Peyer's patch (tissue), 4 donors: ENCODE data around the gene NUDT9.

Experiments used
- POLR2A ChIP-seq, 2 donors: fragments of 450-650 bp; IDR thresholded peaks; one replicate each; pipeline ENCODE4 v1.5.1; 2017; ENCODE audit warnings: antibody characterized with exemption in 2 of 2, mild to moderate bottlenecking in 2 of 2, moderate library complexity in 2 of 2
- TF ChIP-seq, protein P1 (sequence below), 6 experiments: fragments of 450-650 bp in 4 of 6; fragments of 200-600 bp in 2 of 6; sonication (generic) in 1 of 6; IDR thresholded peaks; one replicate each; pipeline ENCODE4 v1.5.1; 2017 to 2019; ENCODE audit warnings: antibody characterized with exemption in 6 of 6, mild to moderate bottlenecking in 3 of 6, moderate library complexity in 1 of 6

DNA sequence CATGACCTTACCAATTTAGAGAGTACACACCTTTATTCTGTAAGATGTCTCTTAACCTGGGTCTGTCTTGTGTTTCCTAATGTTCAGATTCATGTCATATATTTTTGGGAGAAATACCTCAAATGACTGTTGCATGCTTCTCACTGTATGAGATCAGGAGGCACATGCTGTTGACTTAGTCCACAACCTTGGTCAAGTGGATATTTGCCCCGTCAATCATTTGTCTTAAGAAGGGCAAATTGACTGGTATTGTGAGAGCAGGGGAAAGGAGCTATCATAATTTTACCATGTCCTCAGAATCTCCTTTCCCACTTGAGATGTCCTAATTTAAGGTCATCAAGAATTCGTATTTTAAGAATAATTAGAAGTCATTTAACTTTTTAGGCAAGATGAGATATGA lies 11.0 kb downstream of the NUDT9 start:
- TF ChIP-seq, protein P1, sequence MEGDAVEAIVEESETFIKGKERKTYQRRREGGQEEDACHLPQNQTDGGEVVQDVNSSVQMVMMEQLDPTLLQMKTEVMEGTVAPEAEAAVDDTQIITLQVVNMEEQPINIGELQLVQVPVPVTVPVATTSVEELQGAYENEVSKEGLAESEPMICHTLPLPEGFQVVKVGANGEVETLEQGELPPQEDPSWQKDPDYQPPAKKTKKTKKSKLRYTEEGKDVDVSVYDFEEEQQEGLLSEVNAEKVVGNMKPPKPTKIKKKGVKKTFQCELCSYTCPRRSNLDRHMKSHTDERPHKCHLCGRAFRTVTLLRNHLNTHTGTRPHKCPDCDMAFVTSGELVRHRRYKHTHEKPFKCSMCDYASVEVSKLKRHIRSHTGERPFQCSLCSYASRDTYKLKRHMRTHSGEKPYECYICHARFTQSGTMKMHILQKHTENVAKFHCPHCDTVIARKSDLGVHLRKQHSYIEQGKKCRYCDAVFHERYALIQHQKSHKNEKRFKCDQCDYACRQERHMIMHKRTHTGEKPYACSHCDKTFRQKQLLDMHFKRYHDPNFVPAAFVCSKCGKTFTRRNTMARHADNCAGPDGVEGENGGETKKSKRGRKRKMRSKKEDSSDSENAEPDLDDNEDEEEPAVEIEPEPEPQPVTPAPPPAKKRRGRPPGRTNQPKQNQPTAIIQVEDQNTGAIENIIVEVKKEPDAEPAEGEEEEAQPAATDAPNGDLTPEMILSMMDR (IDR thresholded peaks at IDR 0.05) = no peak
- TF ChIP-seq POLR2A (IDR thresholded peaks at IDR 0.05) = no peak
